Ovary (tissue), 9 donors: ENCODE data around the gene RMI2. TPM values are rescaled to one million over a fixed set of nuclear protein-coding genes. Genes with fewer than 3 reads are reported as not detected.
"Not testable (repeated sequence)": the region's sequence is repeated elsewhere in the genome, so short reads cannot be mapped to it uniquely, and the experiment has no call there.

Source experiments
- DNase-seq, 5 donors: peaks; one replicate each; pipeline ENCODE4 v3.0.0-alpha.2; 2019 to 2020
- H3K27ac ChIP-seq, 2 donors: fragments of 200-600 bp; one replicate each; pipeline versions ENCODE4 v1.5.1 to v1.8.0; 2019 to 2022
- H3K27me3 ChIP-seq: fragments of 200-600 bp; one replicate; pipeline ENCODE4 v1.8.0; 2022
- H3K36me3 ChIP-seq: fragments of 200-600 bp; sonication (generic); one replicate; pipeline ENCODE4 v1.5.1; 2019
- H3K4me1 ChIP-seq: one replicate; pipeline ENCODE4 v1.8.1; 2013; ENCODE audit warnings: mild to moderate bottlenecking, moderate library complexity; ENCODE audit not compliant: insufficient read depth
- H3K4me3 ChIP-seq: fragments of 200-600 bp; sonication (generic); one replicate; pipeline ENCODE4 v1.5.1; 2017
- H3K9me3 ChIP-seq, 2 donors: fragments of 200-600 bp in 1 of 2; sonication (generic) in 1 of 2; one replicate each; pipeline versions ENCODE4 v1.5.1 to v1.8.1; 2013 to 2019; ENCODE audit warnings: mild to moderate bottlenecking in 1 of 2, moderate library complexity in 1 of 2
- EP300 ChIP-seq: sonication (generic); formaldehyde crosslinking; IDR thresholded peaks from one replicate; pipeline ENCODE4 v1.6.1; 2017; ENCODE audit warnings: antibody characterized with exemption
- POLR2A ChIP-seq: fragments of 450-650 bp; IDR thresholded peaks from one replicate; pipeline ENCODE4 v1.6.1; 2017; ENCODE audit warnings: antibody characterized with exemption, mild to moderate bottlenecking, moderate library complexity
- WGBS, 3 donors: extraction: QIAGEN DNeasy Blood & Tissue Kit in 1 of 3; methylation state at CpG; one replicate each; pipeline versions ENCODE4 v1.1.5 to v1.1.7; 2013 to 2017; 5-methylcytosine and 5-hydroxymethylcytosine counted together
- intact Hi-C, 4 donors: fragments of 100-400 bp; cut with DNase I; formaldehyde crosslinking; loops; one replicate each; pipeline versions ENCODE4 v1.11.0 to v1.15.1; 2022 to 2023
- polyA plus RNA-seq, 2 donors: library from polyadenylated mRNA; stranded (reverse); fragments of 200-250 nt in 1 of 2; fragments of 350-450 nt in 1 of 2; fragmentation: Illumina TruSeq in 1 of 2; extraction: RNeasy Lipid Tissue Mini Kit (QIAGEN cat#74804) in 1 of 2; gene quantifications; one replicate each; pipeline ENCODE4 v1.2.3, GENCODE V29; 2013 to 2014
- total RNA-seq, 7 donors: library from RNA; depleted of rRNA in 2 of 7; stranded (reverse); fragments of >200 nt in 2 of 7; fragmentation: NEBNext Ultra II Directional in 3 of 7; extraction: Animal tissue kit (Norgen Biotek cat#: 25700) in 3 of 7; gene quantifications; one replicate each; pipeline versions ENCODE4 v1.1.0 to v1.2.4, GENCODE V29; 2016 to 2023
- TF ChIP-seq, protein P1 (sequence below), 3 donors: fragments of 450-650 bp in 2 of 3; fragments of 200-600 bp in 1 of 3; IDR thresholded peaks; one replicate each; pipeline versions ENCODE4 v1.5.1 to v1.8.0; 2016 to 2022; ENCODE audit warnings: antibody characterized with exemption in 3 of 3, mild to moderate bottlenecking in 1 of 3
- donor health status: DM: no; HTN: no; CAD: no; lungs with moderate emphysema.
- donor health status: DM: no; HTN: no; CAD: no.
- donor health status: Bipolar disorder and iron deficiency.
- donor health status: DM: yes; HTN: yes; CAD: no.
- donor health status: DM: no; HTN: no; CAD: no.
- donor health status: DM: yes; HTN: yes; CAD: no.

Gene RMI2
- total and polyA plus RNA-seq, 9 donors, result 1.6 to 6.7 (median 3.2) TPM

DNA sequence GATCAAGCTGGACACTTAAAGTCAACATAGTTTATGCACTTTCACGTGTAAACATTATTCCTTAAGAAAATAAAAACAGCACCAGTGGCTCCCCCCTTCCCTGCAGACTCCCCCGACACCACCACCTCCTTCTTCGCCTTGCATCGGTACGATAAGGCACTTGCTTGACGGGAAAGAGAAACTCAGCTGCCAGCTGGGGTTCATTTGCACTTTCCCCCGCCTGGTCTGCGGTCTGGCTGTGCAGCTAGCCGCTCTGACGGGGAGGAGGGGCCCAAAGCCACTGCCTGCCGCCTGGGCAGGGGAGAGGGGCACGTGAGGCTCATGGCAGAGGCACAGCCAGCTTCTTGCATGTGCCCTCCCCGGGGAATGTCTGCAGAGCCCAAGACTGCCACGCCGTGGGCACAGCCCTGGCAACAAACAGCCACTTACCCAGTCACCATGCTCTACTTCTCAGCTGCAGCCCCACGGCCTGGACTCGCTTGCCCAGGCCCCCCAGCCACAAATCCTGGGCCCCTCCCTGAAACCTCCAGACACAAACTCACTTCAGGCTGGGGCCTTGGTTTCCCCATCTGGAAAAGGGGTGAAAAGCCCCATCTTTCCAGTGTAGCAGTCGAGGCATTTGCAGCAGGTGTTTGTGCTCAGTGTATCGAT lies 47.6 kb upstream of the RMI2 start:
- peak; percentile 53 to 73 (median 63) for DNase-seq
- no peaks in the 10 kb centered on the region for H3K27me3 ChIP-seq
- H3K36me3 ChIP-seq, result no peaks in the 10 kb centered on the region
- H3K27ac ChIP-seq, result peak overlapping the region in 1 of 2 donors; percentile 5
- 3 to 7% (median 4%) methylated on average over 19 of the region's 19 CpGs for WGBS, 3 donors
- no peaks in the 10 kb centered on the region for H3K9me3 ChIP-seq
- H3K4me3 ChIP-seq, result peak overlapping the region; percentile 23
- intact Hi-C loops, result no loop called here
- TF ChIP-seq, protein P1, sequence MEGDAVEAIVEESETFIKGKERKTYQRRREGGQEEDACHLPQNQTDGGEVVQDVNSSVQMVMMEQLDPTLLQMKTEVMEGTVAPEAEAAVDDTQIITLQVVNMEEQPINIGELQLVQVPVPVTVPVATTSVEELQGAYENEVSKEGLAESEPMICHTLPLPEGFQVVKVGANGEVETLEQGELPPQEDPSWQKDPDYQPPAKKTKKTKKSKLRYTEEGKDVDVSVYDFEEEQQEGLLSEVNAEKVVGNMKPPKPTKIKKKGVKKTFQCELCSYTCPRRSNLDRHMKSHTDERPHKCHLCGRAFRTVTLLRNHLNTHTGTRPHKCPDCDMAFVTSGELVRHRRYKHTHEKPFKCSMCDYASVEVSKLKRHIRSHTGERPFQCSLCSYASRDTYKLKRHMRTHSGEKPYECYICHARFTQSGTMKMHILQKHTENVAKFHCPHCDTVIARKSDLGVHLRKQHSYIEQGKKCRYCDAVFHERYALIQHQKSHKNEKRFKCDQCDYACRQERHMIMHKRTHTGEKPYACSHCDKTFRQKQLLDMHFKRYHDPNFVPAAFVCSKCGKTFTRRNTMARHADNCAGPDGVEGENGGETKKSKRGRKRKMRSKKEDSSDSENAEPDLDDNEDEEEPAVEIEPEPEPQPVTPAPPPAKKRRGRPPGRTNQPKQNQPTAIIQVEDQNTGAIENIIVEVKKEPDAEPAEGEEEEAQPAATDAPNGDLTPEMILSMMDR (IDR thresholded peaks at IDR 0.05), result no peak
- no peak for TF ChIP-seq POLR2A
- no peak for TF ChIP-seq EP300
- H3K4me1 ChIP-seq, result peaks cover 4% of the 10 kb centered on the region

DNA sequence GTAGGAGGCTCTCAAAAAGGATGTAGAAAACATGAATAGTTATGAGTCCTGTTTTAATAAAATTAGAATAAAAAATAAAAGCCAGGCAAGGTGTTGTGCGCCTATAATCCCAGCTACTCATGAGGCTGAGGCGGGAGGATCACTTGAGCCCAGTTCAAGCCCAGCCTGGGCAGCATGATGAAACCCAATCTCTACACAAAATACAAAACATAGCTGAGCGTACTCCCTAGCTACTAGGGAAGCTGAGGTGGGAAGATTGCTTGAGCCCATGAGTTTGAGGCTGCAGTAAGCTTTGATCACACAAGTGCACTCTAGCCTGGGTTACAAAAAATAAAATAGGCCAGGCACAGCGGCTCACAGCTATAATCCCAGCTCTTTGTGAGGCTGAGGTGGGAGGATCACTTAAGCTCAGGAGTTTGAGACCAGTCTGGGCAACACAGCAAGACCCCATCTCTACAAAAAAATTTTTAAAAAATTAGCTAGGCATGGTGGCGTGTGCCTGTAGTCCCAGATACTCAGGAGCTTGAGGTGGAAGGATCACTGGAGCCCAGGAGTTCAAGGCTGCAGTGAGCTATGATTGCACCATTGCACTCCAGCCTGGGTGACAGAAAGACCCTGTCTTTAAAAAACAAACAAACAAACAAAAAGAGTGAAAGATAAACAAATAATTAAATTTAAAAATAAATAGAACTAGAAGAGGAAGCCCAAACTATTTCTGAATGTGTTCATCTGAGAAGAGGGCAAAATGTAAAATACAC lies 46.9 kb upstream of the RMI2 start:
- 56 to 61% (median 58%) methylated on average over 5 of the region's 5 CpGs for WGBS, 3 donors
- no peak overlapping the region for H3K4me3 ChIP-seq
- TF ChIP-seq POLR2A (no peak), EP300 (no peak)
- TF ChIP-seq, protein P1 (IDR thresholded peaks at IDR 0.05), result no peak
- H3K27me3 ChIP-seq, result no peaks in the 10 kb centered on the region
- peak overlapping the region in 1 of 2 donors; percentile 5 for H3K27ac ChIP-seq
- DNase-seq, result no peak
- intact Hi-C loops, result no loop called here
- H3K9me3 ChIP-seq, result no peaks in the 10 kb centered on the region
- H3K4me1 ChIP-seq, result peaks cover 4% of the 10 kb centered on the region
- H3K36me3 ChIP-seq, result no peaks in the 10 kb centered on the region

DNA sequence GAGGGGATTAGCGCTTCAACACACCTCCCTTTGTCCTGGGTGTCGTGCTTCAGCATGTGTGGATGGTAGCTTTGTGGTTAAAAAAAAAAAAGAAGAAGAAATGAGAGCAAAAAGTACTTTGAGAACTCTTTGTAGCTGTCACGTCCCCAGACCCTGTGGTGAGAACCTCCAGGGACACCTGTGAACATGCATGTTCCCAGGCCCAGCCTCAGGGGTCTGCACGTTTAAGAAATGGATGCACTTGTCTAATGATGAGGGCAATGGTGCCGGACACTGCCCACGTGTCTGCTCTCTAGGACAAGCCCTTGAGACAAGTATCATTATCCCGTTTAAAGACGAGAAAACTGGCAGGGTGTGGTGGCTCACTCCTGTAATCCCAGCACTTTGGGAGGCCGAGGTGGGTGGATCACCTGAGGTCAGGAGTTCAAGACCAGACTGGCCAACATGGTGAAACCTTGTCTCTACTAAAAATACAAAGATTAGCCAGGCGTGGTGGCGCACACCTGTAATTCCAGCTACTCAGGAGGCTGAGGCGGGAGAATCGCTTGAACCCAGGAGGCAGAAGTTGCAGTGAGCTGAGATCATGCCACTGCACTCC lies 46.2 kb upstream of the RMI2 start:
- intact Hi-C loops, H3K4me3 ChIP-seq, H3K27me3 ChIP-seq, H3K36me3 ChIP-seq, H3K27ac ChIP-seq, H3K4me1 ChIP-seq, H3K9me3 ChIP-seq, DNase-seq: not testable (repeated sequence)
- 89 to 90% (median 89%) methylated on average over 13 of the region's 13 CpGs for WGBS, 3 donors

DNA sequence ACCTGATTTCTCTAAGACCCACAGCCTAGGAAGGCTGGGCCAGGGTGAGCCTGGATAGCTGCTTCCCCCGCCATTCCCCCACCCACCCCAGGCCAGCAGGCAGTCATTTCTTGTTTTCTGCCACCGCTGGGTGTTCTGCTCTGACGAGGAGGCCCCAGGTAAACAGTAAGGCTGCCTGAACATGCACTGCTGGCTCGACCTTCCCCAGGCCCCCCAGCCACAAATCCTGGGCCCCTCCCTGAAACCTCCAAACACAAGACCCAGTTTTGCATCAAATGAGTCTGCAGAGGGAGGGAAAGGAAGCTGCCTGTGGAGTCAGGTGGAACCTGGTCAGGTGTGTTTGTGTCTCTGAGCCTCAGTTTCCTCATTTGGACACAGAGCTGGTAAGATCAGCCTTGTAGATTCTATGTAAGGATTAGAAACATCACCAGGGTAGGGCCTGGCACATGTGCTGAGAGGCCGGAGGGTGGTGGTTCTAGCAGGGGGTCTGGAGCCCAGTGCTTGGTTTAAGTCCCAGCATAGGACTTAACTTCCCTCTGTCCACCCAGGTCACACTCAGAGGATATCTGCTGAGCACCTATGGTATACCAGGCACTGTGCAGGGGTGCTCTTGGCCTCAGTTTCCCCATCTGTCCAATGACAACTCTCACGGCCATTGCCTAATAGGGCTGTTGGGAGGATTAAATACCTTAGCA lies 45.2 kb upstream of the RMI2 start:
- TF ChIP-seq POLR2A (no peak), EP300 (no peak)
- TF ChIP-seq, protein P1 (IDR thresholded peaks at IDR 0.05), result no peak
- Histone ChIP-seq H3K27ac (no peak overlapping the region), H3K9me3 (no peaks in the 10 kb centered on the region), H3K4me1 (peaks cover 4% of the 10 kb centered on the region), H3K36me3 (no peaks in the 10 kb centered on the region), H3K27me3 (no peaks in the 10 kb centered on the region), H3K4me3 (no peak overlapping the region)
- DNase-seq, result no peak
- 88 to 92% (median 91%) methylated on average over 6 of the region's 6 CpGs for WGBS, 3 donors
- intact Hi-C loops, result no loop called here
